NCI-H524 treated with DMSO at 0.1 percent for 48 hours (cell line): ENCODE measurements around the gene ZNF76.

Source experiments
- DNase-seq: peaks from one replicate; lab custom pipeline; 2025; lab: John Stamatoyannopoulos, UW

The ZNF76 gene

DNA sequence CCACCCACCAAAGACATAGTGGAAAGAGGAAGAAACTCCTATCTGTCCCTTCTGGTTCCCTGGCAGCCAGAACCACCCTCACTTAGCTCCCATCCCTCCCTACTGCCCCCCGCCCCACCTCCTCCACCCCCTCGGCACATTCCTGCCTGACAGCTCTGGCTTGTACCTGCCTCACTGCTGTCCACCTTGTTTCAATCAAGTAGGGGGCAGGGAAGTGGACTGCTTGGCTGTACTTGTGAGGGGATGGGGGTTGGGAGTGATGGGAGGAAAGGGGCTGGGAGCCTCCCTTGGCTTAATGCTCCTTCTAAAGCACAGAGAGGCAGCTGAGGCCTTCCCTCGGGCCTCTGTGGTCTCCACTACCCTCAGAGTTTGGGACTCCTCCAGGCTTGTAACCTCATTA, 22.1 kb upstream of the ZNF76 start:
- no peak for DNase-seq

- no peak for DNase-seq
These were observed 20.7 kb upstream of the ZNF76 start for GRCh38 chr6:35238843-35239289.

GRCh38 chr6:35239581-35239980, 20.0 kb upstream of the ZNF76 start:
- DNase-seq = no peak

DNA sequence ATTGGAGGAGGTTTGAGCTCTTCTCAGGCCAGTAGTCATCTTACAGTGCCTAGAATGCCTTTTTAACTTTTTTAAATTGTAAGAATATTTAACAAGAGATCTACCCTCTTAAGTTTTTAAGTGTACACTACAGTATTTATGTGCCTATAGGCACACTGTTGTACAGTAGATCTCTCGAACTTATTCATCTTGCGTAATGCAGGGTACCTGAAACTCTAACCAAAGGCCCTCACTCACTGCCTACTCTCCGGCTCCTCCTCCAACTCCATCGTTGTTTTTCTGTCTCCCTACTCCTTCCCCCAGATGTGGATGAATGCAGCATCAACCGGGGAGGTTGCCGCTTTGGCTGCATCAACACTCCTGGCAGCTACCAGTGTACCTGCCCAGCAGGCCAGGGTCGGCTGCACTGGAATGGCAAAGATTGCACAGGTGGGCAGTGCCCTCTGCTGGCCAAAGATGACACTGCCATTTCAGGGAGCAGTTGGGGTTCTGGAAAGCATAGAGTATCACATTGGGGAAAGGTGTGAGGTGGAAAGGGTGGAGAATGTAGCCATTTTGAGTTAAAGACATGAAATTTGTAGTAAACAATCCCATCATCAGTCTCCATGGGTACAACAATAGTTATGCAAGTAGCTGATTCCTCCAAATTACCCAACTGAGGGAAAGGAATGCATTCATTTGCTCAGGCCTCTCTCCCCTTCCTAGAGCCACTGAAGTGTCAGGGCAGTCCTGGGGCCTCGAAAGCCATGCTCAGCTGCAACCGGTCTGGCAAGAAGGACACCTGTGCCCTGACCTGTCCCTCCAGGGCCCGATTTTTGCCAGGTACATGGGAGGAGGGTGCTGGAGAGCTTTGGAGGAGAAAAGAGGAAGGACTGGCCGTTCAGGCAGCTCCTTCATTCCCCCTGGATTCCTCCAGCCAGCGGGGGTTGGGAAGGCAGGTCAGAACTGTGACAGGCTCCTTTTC, 18.4 kb upstream of the ZNF76 start:
- DNase-seq = no peak

DNA sequence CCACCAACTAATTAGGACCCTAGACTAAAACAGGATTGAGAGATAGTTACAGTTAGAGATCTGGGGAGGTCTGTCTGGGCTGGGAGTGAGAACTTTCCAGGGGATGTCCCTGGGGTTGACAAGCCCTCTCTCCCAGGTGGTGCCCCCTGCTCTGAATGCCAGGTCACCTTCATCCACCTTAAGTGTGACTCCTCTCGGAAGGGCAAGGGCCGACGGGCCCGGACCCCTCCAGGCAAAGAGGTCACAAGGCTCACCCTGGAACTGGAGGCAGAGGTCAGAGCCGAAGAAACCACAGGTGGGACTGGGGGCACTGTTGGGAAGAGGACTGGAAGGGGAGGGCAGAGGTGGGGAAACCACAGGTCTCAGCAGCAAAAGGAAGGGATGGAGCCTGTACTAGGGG, 17.0 kb upstream of the ZNF76 start:
- no peak for DNase-seq

DNA sequence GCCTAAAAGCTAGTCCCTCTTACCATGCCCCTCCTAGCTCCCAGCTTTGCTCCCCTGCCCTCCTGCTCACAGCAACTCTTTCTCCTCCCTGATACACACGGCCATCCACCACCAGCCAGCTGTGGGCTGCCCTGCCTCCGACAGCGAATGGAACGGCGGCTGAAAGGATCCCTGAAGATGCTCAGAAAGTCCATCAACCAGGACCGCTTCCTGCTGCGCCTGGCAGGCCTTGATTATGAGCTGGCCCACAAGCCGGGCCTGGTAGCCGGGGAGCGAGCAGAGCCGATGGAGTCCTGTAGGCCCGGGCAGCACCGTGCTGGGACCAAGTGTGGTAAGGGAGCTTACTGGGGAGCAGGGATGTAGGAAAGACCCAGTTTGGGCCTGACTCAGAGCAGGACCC, 16.6 kb upstream of the ZNF76 start:
- DNase-seq = no peak

GRCh38 chr6:35243386-35243958, 16.1 kb upstream of the ZNF76 start:
- no peak for DNase-seq

DNA sequence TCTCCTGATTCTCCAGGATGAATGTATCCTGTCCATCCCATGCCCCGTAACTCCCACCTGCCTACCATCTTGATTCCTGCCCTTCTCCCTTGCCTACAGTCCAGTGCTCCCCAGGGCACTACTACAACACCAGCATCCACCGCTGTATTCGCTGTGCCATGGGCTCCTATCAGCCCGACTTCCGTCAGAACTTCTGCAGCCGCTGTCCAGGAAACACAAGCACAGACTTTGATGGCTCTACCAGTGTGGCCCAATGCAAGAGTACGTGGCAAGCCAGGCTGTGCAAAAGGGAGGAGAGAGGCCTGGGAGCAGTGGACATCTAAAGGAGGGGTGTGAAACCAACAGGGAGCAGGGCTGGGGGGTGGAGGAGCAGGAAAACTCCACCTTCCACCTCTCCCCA, 15.0 kb upstream of the ZNF76 start:
- no peak for DNase-seq

GRCh38 chr6:35247642-35248231, 11.8 kb upstream of the ZNF76 start:
- DNase-seq = no peak

GRCh38 chr6:35248300-35248699, 11.2 kb upstream of the ZNF76 start:
- DNase-seq = no peak

DNA sequence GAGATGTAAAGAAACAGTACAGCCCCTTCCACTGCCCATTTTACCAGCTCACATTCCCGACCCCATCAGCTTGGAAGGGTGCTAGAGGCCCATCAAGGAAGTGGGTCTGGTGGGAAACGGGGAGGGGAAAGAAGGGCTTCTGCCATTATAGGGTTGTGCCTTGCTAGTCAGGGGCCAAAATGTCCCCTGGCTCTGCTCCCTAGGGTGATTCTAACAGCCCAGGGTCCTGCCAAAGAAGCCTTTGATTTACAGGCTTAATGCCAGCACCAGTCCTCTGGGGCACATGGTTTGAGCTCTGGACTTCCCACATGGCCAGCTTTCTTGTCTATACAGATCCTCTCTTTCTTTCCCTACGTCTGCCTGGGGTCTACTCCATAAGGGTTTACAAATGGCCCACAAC, 10.6 kb upstream of the ZNF76 start:
- no peak for DNase-seq

GRCh38 chr6:35251949-35252348, 7.6 kb upstream of the ZNF76 start:
- no peak for DNase-seq

DNA sequence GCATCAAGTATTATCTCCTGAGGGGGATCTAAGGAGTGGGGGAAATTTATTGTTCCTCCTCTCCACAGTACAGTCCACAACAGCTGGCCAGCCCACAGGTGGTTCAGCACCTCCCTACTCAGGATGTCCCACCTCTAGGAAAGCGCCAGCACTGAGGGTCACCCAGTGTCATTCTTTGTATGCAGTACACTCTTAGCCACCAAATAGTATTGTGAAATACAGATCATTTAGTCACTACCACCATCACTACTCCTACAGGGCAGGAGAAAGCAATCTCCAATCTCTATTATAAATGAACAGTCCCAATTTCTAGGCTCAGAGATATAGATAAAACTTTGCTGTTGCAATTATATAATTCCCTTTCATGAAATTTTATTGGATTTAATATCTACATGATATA, 6.3 kb upstream of the ZNF76 start:
- no peak for DNase-seq

- no peak for DNase-seq
These were observed 1.2 kb upstream of the ZNF76 start for GRCh38 chr6:35258336-35258735.

DNA sequence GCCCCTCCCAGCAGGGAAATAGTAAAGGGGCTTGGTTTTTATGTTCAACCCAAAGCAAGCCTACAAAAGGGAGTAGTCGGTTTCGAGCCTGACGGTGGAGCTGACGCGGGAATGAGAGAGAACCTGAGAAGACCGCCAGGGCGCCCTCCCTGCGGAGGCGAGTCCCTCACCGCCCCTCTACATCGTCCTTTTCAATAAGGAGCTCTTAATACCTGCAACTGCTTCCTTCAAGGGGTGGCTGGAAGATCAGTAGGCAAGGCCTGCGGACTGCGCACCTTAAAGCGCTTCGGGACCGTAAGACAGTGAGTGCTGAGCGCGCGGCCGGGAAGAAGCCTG, 709 bp upstream of the ZNF76 start:
- no peak for DNase-seq

DNA sequence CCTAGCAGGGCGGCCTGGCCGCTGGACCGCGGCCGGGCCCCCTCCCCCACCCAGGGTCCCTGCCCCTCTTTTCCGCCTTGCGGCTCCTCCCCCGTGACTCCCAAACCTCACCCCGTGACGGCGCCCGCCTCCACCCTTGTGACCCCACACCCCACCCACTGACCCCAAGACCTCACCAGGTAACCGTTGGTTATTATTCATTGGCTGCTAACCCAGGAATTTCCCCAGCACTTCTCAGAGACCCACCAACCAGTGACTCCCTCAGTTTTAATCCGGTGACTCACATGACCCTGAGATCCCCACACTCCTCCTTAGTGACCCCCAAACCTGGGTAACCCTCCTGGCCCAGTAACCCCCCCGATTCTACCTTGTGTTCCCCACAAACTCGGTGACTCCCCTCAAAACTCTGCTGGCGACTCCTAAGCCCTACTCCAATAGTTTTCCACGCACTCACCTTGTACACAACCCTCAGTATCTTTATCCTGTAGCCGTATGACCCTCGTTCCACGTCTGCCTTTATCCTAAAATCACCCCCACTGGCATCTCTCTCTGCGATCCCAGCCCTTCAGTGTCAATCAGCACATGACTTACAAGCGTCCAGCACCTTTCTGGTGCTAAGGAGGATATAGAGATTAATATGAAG, 534 bp downstream of the ZNF76 start:
- DNase-seq = peak; percentile 9

DNA sequence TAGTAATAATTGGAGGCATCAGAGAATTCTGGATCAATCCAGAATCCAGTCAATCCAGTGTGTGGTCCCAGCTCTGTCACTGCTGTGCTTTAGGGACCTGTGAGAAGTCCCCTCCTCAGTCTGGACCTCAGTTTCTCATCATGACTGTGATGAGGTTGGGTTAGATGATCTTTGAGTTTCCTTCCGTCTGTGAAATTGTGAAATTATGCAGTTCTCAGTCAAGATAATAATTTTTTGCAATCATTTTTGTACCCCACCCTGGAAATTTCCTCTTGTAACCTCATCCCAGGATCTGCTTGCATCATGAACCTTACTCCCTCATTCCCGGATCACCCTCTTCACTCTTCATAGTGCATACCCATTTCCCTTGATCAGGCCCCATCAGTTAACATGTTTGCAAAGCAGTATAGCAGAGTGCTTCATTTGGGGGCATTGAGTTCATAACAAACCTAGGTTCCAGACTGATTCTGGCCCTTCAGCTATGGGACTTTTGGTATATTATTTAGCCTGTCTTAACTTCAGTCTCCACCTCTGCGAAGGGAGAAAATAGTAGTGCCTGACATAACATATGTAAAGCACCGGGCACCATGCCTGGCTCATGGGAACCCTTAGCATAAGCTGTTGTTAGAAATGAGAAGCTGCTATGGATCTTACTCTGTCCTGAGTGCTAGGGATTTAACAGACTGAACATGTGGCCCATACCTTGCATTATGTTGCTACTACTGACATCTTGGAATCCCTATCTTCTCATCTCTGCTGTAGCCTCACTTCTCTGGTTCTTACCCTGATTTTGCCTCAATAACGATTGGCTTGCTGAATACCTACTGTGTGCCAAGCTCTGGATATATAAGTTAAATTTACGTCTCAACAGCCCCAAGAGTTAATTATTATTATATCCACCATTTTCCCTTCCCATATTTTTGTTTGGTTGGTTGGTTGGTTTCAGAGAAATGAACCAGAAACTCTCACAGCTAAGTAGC, 1.3 kb downstream of the ZNF76 start:
- no peak for DNase-seq

GRCh38 chr6:35262596-35262995, 3.1 kb downstream of the ZNF76 start:
- DNase-seq = no peak

DNA sequence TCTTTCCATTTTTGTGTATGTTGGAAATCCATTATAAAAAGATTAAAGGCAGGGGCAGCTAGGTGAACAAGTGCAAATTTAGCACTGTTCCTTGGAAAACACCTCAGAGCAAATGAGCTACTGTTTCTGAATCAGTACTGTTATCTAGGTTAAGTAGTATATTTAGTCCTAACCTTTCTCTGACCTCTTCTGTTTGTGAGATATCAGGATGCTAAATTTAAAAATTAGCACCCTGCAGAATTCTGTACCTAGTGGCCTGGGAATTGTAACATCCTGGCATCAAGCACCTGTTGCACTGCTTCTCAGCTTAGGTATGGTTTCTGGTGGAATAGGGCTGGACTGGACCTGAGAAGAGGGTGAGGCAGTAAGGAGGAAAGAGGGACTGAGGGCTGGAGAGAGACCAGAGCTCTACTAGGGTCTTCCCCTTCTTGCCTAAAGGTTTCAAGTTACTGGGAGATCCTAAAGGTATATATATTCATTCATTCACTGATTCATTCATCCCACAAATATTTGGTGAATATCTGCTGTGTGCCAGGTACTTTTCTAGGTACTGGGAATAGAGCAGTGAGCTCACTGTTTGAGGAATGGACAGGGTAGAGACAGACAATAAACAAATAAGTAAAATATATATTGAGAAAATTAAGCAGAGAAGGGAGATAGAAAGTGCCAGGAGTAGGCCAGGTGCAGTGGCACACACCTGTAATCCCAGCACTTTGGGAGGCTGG, 5.2 kb downstream of the ZNF76 start:
- no peak for DNase-seq

- DNase-seq = no peak
These were observed 6.0 kb downstream of the ZNF76 start for GRCh38 chr6:35265523-35265922.

- DNase-seq = no peak
These were observed 7.9 kb downstream of the ZNF76 start for GRCh38 chr6:35267446-35267845.
